OCI-LY1 (cell line): ENCODE results near the gene WWC2.

Experiments used
- EZH2 ChIP-seq: fragments of 200-600 bp; sonication (generic), shearing (Covaris generic); IDR thresholded peaks from 2 replicates; pipeline ENCODE4 v1.8.0; 2017; ENCODE audit warnings: borderline replicate concordance, mixed run types, mild to moderate bottlenecking, antibody characterized with exemption, low read length, moderate library complexity, mixed read lengths
- TF ChIP-seq, protein P1 (sequence below): fragments of 200-600 bp; sonication (generic), shearing (Covaris generic); IDR thresholded peaks from 2 replicates; pipeline ENCODE4 v1.5.1; 2017; ENCODE audit warnings: mild to moderate bottlenecking, antibody characterized with exemption, low read length, moderate library complexity, mixed read lengths

- TF ChIP-seq, protein P1, sequence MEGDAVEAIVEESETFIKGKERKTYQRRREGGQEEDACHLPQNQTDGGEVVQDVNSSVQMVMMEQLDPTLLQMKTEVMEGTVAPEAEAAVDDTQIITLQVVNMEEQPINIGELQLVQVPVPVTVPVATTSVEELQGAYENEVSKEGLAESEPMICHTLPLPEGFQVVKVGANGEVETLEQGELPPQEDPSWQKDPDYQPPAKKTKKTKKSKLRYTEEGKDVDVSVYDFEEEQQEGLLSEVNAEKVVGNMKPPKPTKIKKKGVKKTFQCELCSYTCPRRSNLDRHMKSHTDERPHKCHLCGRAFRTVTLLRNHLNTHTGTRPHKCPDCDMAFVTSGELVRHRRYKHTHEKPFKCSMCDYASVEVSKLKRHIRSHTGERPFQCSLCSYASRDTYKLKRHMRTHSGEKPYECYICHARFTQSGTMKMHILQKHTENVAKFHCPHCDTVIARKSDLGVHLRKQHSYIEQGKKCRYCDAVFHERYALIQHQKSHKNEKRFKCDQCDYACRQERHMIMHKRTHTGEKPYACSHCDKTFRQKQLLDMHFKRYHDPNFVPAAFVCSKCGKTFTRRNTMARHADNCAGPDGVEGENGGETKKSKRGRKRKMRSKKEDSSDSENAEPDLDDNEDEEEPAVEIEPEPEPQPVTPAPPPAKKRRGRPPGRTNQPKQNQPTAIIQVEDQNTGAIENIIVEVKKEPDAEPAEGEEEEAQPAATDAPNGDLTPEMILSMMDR = no peak
- no peak for TF ChIP-seq EZH2
Observed at GRCh38 chr4:183164963-183165362, 65.9 kb downstream of the WWC2 start.
